ENCODE measurements around the gene ZPR1. TPM values are rescaled to one million over a fixed set of nuclear protein-coding genes. Genes with fewer than 3 reads are reported as not detected.

Gene ZPR1
- total RNA-seq, 1 donor from 2014 or later = 19.4 TPM

DNA sequence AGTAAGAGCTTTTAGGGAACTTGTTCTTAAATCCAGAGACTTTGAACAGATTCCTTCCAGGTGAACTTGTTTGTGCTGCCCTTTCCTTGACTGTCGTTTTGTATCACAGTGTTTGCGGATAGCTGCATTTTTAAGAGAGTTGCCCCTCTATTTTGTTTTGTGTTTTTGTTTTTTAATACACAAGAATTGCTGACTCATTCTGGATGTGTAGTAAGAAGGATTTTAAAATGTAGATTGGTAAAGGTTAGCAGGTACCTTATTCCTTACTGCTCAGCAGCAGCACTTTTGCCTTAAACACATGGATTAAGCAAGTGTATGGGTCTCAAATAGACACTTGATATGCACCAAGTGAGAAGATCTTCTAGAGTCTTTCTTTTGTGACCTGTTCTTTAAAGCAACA lies 12.8 kb upstream of the ZPR1 start:
- Histone ChIP-seq H3K36me3 (no peaks in the 10 kb centered on the region), H3K27me3 (no peaks in the 10 kb centered on the region), H3K9me3 (no peaks in the 10 kb centered on the region), H3K4me3 (no peak overlapping the region), H3K4me1 (no peaks in the 10 kb centered on the region), H3K27ac (no peak overlapping the region)
- no peak for TF ChIP-seq POLR2AphosphoS5 (IDR thresholded peaks at IDR 0.05; ENCODE audit: insufficient read depth in 1 of 2, low read depth in 1 of 2)
- TF ChIP-seq, protein P1, sequence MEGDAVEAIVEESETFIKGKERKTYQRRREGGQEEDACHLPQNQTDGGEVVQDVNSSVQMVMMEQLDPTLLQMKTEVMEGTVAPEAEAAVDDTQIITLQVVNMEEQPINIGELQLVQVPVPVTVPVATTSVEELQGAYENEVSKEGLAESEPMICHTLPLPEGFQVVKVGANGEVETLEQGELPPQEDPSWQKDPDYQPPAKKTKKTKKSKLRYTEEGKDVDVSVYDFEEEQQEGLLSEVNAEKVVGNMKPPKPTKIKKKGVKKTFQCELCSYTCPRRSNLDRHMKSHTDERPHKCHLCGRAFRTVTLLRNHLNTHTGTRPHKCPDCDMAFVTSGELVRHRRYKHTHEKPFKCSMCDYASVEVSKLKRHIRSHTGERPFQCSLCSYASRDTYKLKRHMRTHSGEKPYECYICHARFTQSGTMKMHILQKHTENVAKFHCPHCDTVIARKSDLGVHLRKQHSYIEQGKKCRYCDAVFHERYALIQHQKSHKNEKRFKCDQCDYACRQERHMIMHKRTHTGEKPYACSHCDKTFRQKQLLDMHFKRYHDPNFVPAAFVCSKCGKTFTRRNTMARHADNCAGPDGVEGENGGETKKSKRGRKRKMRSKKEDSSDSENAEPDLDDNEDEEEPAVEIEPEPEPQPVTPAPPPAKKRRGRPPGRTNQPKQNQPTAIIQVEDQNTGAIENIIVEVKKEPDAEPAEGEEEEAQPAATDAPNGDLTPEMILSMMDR (IDR thresholded peaks at IDR 0.05) = no peak
- no peak for TF ChIP-seq POLR2A (IDR thresholded peaks at IDR 0.05)
- DNase-seq (ENCODE audit: extremely low spot score in 2 of 2) = no peak
- intact Hi-C loops (cut with DNase I) = no loop called here

DNA sequence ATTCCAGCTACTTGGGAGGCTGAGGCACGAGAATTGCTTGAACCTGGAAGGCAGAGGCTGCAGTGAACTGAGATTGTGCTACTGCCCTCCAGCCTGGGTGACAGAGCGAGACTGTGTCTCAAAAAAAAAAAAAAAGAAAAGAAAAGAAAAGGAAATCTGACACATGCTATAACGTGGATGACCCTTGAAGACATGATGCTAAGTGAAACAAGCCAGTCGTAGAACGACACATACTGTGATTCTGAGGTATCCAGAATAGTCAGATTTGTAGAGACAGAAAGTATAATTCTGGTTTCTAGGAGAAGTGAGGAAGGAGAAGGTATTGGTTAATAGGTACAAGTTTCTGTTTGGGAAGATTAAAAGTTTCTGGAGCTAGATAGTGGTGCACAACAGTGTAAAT lies 10.5 kb upstream of the ZPR1 start:
- no peak overlapping the region for H3K27ac ChIP-seq
- H3K4me1 ChIP-seq = no peaks in the 10 kb centered on the region
- no peaks in the 10 kb centered on the region for H3K9me3 ChIP-seq
- no peaks in the 10 kb centered on the region for H3K36me3 ChIP-seq
- no peak overlapping the region for H3K4me3 ChIP-seq
- DNase-seq (ENCODE audit: extremely low spot score in 2 of 2) = no peak
- no peak for TF ChIP-seq POLR2AphosphoS5 (IDR thresholded peaks at IDR 0.05; ENCODE audit: insufficient read depth in 1 of 2, low read depth in 1 of 2)
- TF ChIP-seq, protein P1 (IDR thresholded peaks at IDR 0.05) = no peak
- TF ChIP-seq POLR2A (IDR thresholded peaks at IDR 0.05) = no peak
- intact Hi-C loops (cut with DNase I) = no loop called here
- H3K27me3 ChIP-seq = no peaks in the 10 kb centered on the region

DNA sequence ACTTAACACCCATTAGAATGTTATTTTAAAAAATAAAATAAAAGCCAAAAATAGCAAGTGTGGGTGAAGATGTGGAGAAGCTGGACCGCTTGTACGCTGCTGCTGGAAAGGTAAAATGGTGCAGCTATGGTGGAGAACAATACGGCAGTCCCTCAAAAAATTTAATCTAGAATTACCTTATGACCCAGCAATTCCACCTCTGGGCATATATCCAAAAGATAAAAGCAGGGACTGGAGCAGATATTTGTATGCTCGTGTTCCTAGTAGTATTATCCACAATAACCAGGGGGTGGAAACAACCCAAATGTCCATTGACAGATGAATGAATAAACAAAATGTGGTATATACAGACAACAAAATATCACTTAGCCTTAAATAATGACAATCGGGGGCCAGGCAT lies 10.0 kb upstream of the ZPR1 start:
- H3K4me3 ChIP-seq = no peak overlapping the region
- intact Hi-C loops (cut with DNase I) = no loop called here
- H3K4me1 ChIP-seq = no peaks in the 10 kb centered on the region
- no peaks in the 10 kb centered on the region for H3K27me3 ChIP-seq
- no peak for DNase-seq (ENCODE audit: extremely low spot score in 2 of 2)
- no peak overlapping the region for H3K27ac ChIP-seq
- no peaks in the 10 kb centered on the region for H3K9me3 ChIP-seq
- TF ChIP-seq POLR2A (IDR thresholded peaks at IDR 0.05) (no peak), POLR2AphosphoS5 (IDR thresholded peaks at IDR 0.05; ENCODE audit: insufficient read depth in 1 of 2, low read depth in 1 of 2) (no peak)
- TF ChIP-seq, protein P1 (IDR thresholded peaks at IDR 0.05) = no peak
- no peaks in the 10 kb centered on the region for H3K36me3 ChIP-seq

DNA sequence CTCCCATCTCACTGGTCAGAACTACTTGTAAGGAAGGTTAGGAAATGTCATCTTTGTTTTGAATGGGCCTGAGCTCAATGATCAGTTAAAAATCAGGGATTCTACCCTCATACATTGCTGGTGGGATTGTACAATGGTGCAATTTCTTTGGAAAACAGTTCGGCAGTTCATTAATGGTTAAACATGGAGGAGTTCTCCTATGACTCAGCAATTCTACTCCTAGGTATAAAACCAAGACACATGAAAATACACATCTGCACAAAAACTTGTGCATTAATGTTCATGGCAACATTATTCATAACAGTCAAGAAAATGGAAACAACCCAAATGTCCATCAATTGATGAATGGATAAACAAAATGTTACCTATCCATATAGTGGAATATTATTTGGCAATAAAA lies 8.7 kb upstream of the ZPR1 start:
- Histone ChIP-seq H3K36me3 (no peaks in the 10 kb centered on the region), H3K27ac (no peak overlapping the region), H3K4me1 (peaks cover 3% of the 10 kb centered on the region), H3K27me3 (no peaks in the 10 kb centered on the region), H3K9me3 (no peaks in the 10 kb centered on the region), H3K4me3 (no peak overlapping the region)
- intact Hi-C loops (cut with DNase I) = no loop called here
- no peak for DNase-seq (ENCODE audit: extremely low spot score in 2 of 2)
- TF ChIP-seq POLR2AphosphoS5 (IDR thresholded peaks at IDR 0.05; ENCODE audit: insufficient read depth in 1 of 2, low read depth in 1 of 2) = no peak
- TF ChIP-seq, protein P1 (IDR thresholded peaks at IDR 0.05) = no peak
- no peak for TF ChIP-seq POLR2A (IDR thresholded peaks at IDR 0.05)

DNA sequence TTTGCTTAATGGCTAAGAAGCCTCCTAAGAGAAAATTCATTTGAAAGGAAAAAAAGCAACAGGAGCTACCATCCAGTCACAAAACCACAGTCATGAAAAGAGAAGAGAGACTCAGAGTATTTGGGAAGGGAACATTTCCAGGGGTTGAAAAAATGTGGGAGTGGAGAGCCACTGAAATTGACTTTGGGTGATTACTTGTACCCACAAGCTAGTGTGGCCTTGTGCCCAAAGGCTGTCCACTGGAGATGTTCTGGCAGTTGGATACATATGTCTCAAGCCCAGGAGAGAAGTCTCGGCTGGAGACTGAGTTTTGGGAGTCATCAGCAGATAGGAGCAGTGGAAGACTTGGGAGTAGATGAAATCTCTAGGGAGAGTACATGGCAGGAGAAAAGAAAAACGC lies 7.0 kb upstream of the ZPR1 start:
- Histone ChIP-seq H3K4me1 (peaks cover 5% of the 10 kb centered on the region), H3K9me3 (no peaks in the 10 kb centered on the region), H3K36me3 (no peaks in the 10 kb centered on the region), H3K27me3 (no peaks in the 10 kb centered on the region), H3K4me3 (no peak overlapping the region), H3K27ac (no peak overlapping the region)
- no peak for DNase-seq (ENCODE audit: extremely low spot score in 2 of 2)
- TF ChIP-seq POLR2AphosphoS5 (IDR thresholded peaks at IDR 0.05; ENCODE audit: insufficient read depth in 1 of 2, low read depth in 1 of 2) (no peak), POLR2A (IDR thresholded peaks at IDR 0.05) (no peak)
- TF ChIP-seq, protein P1 (IDR thresholded peaks at IDR 0.05) = no peak
- intact Hi-C loops (cut with DNase I) = no loop called here
